HepG2 (cell line): ENCODE results near the gene APLP1. TPM values are rescaled to one million over a fixed set of nuclear protein-coding genes. Genes with fewer than 3 reads are reported as not detected.

Experiments used
- ATAC-seq: fragments of 200-7000 bp; cut with Tn5 transposase; 3 replicates; pipeline ENCODE4 v1.9.1; 2020; ENCODE audit warnings: mild to moderate bottlenecking, moderate library complexity
- BruUV-seq: library from RNA; stranded (reverse); fragments of 400-500 nt; replicated peaks from 2 replicates; lab custom pipeline; 2021; lab: Mats Ljungman, UMichigan
- CTCF ChIA-PET: fragments of 300-600 bp; formaldehyde crosslinking; extraction: SDS; loops from one replicate; lab custom pipeline; 2021; ENCODE audit warnings: low total read pairs, inconsistent platforms, low intra/inter-chr PET ratio; lab: Yijun Ruan, JAX
- POLR2A ChIA-PET: fragments of 350-600 bp; sonication (Branson Sonifier 250); formaldehyde crosslinking; loops from one replicate; lab custom pipeline; 2020; ENCODE audit warnings: antibody characterized with exemption, inconsistent platforms; lab: Yijun Ruan, JAX
- DNase-seq: peaks from one replicate; pipeline ENCODE4 v3.0.0-alpha.2; 2015; ENCODE audit warnings: low spot score
- FAIRE-seq: peaks from 3 replicates; lab custom pipeline; 2011; peaks lifted over from hg19 to GRCh38; lab: Jason Lieb, UNC
- H2AFZ ChIP-seq: one replicate; pipeline ENCODE4 v1.6.1; 2011; ENCODE audit warnings: low read length, inconsistent platforms
- H3K27ac ChIP-seq: fragments of 300-600 bp; 3 replicates; pipeline ENCODE4 v1.8.0; 2011; ENCODE audit warnings: mixed run types, mild to moderate bottlenecking, mixed read lengths, low read length, inconsistent platforms; ENCODE audit not compliant: insufficient read depth; ENCODE audit errors: extremely low read length
- H3K27me3 ChIP-seq, 2 experiments: fragments of 200-600 bp in 1 of 2; 2 replicates in 1 of 2; 3 replicates in 1 of 2; pipeline versions ENCODE4 v1.6.0 to v1.8.0; 2011; ENCODE audit warnings: low read length in 2 of 2, mild to moderate bottlenecking in 2 of 2, moderate library complexity in 2 of 2, inconsistent platforms in 1 of 2; ENCODE audit not compliant: insufficient read depth in 2 of 2, control insufficient read depth in 1 of 2
- H3K36me3 ChIP-seq, 2 experiments: fragments of 200-600 bp in 1 of 2; replicated peaks in 1 of 2; 2 replicates in 1 of 2; 3 replicates in 1 of 2; pipeline versions ENCODE4 v1.5.1 to v1.8.0; 2011; ENCODE audit warnings: low read length in 2 of 2, inconsistent platforms in 1 of 2; ENCODE audit not compliant: insufficient read depth in 2 of 2, control insufficient read depth in 1 of 2
- H3K4me1 ChIP-seq: 2 replicates; pipeline ENCODE4 v1.5.1; 2012; ENCODE audit warnings: low read length, inconsistent platforms; ENCODE audit not compliant: insufficient read depth
- H3K4me2 ChIP-seq: 2 replicates; pipeline ENCODE4 v1.6.0; 2011; ENCODE audit warnings: low read depth, low read length, inconsistent platforms
- H3K4me3 ChIP-seq, 3 experiments: fragments of 200-600 bp in 1 of 3; sonication (generic), shearing (Covaris generic) in 1 of 3; replicated peaks in 1 of 3; 2 replicates each; pipeline ENCODE4 v1.5.1; 2011 to 2016; ENCODE audit warnings: low read length in 3 of 3, inconsistent platforms in 2 of 3, low read depth in 2 of 3, mild to moderate bottlenecking in 2 of 3, control low read depth in 1 of 3, mixed read lengths in 1 of 3; ENCODE audit not compliant: insufficient read depth in 1 of 3
- H3K79me2 ChIP-seq: one replicate; pipeline ENCODE4 v1.6.1; 2011; ENCODE audit warnings: low read length, inconsistent platforms; ENCODE audit not compliant: insufficient read depth
- H3K9ac ChIP-seq: 2 replicates; pipeline ENCODE4 v1.6.0; 2011; ENCODE audit warnings: mild to moderate bottlenecking, low read depth, low read length, inconsistent platforms; ENCODE audit not compliant: insufficient read depth
- H3K9me3 ChIP-seq: 2 replicates; pipeline ENCODE4 v1.5.1; 2012; ENCODE audit warnings: mild to moderate bottlenecking, low read length
- H4K20me1 ChIP-seq: 2 replicates; pipeline ENCODE4 v1.6.0; 2011; ENCODE audit warnings: inconsistent platforms, mild to moderate bottlenecking, low read length, moderate library complexity; ENCODE audit not compliant: insufficient read depth
- GLI4 ChIP-seq: sonication (generic); formaldehyde crosslinking; IDR thresholded peaks from 2 replicates; pipeline ENCODE4 v1.5.1; 2020; ENCODE audit warnings: missing genetic modification reagents, mild to moderate bottlenecking, moderate library complexity, borderline replicate concordance
- KMT2A ChIP-seq: sonication (generic); formaldehyde crosslinking; IDR thresholded peaks from 2 replicates; pipeline ENCODE4 v1.4.0; 2020; ENCODE audit warnings: missing genetic modification reagents
- MEIS2 ChIP-seq: sonication (generic); formaldehyde crosslinking; IDR thresholded peaks from 2 replicates; pipeline ENCODE4 v1.9.0; 2021; ENCODE audit warnings: mild to moderate bottlenecking, missing genetic modification reagents
- MXD4 ChIP-seq: IDR thresholded peaks from 2 replicates; pipeline ENCODE4 v1.6.1; 2016; ENCODE audit warnings: mild to moderate bottlenecking, missing biosample characterization, missing genetic modification reagents
- PLRG1 ChIP-seq: fragments of 450-650 bp; conservative IDR thresholded peaks from 2 replicates; pipeline ENCODE4 v1.6.1; 2016
- SRF ChIP-seq: IDR thresholded peaks from 2 replicates; pipeline ENCODE4 v1.6.1; 2011; ENCODE audit warnings: mild to moderate bottlenecking, low read depth, low read length, moderate library complexity
- ZNF451 ChIP-seq: sonication (generic); formaldehyde crosslinking; IDR thresholded peaks from 2 replicates; pipeline ENCODE4 v1.5.0; 2020; ENCODE audit warnings: mild to moderate bottlenecking, missing genetic modification reagents
- ZNF720 ChIP-seq: sonication (generic); formaldehyde crosslinking; IDR thresholded peaks from 2 replicates; pipeline ENCODE4 v1.4.0; 2020; ENCODE audit warnings: missing genetic modification reagents
- ZNF790 ChIP-seq: sonication (generic); formaldehyde crosslinking; IDR thresholded peaks from 2 replicates; pipeline ENCODE4 v1.8.0; 2022; ENCODE audit warnings: missing genetic modification reagents, mild to moderate bottlenecking, borderline replicate concordance
- WGBS: methylation state at CpG from one replicate; pipeline ENCODE4 v1.1.6; 2017; ENCODE audit warnings: low lambda C conversion rate; 5-methylcytosine and 5-hydroxymethylcytosine counted together
- in situ Hi-C: cut with HindIII; loops from 2 replicates; pipeline ENCODE4 v1.10.0; 2017; ENCODE audit warnings: low pct_unique_long_range_greater_than_20kb; ENCODE audit not compliant: extremely low pct_ligation_motif_present
- intact Hi-C: fragments of 100-400 bp; cut with micrococcal nuclease; formaldehyde crosslinking; loops from one replicate; pipeline ENCODE4 v1.10.0; 2022; ENCODE audit not compliant: unreplicated experiment
- polyA plus RNA-seq, 8 experiments: library from polyadenylated mRNA; depleted of rRNA in 3 of 8; stranded (reverse) in 7 of 8; unstranded in 1 of 8; fragments of >200 nt; fragmentation: Illumina TruSeq in 4 of 8; extraction: Trizol in 4 of 8; gene quantifications; 2 replicates each; pipeline versions ENCODE4 v1.2.1 to v1.2.3, GENCODE V29; 2011 to 2016; ENCODE audit warnings: low read depth in 4 of 8, missing spikeins in 1 of 8, mixed read lengths in 1 of 8; ENCODE audit not compliant: insufficient read depth in 1 of 8
- total RNA-seq, 5 experiments: library from RNA; depleted of rRNA; stranded (reverse); fragments of >200 nt; fragmentation: Illumina TruSeq; extraction: Trizol; gene quantifications; 2 replicates each; pipeline ENCODE4 v1.2.3, GENCODE V29; 2016; ENCODE audit warnings: low read depth in 1 of 5
- TF ChIP-seq, protein P1 (sequence below): sonication (generic); formaldehyde crosslinking; IDR thresholded peaks from 2 replicates; pipeline ENCODE4 v1.4.0; 2020; ENCODE audit warnings: mild to moderate bottlenecking, missing genetic modification reagents
- TF ChIP-seq, protein P2 (sequence below): sonication (generic); formaldehyde crosslinking; IDR thresholded peaks from 2 replicates; pipeline ENCODE4 v1.4.0; 2020; ENCODE audit warnings: missing genetic modification reagents

Gene APLP1
- total and polyA plus RNA-seq, 2 of the 13 experiments (the other 11 are each of a cell fraction or from before 2014, with no cell fraction given): 2.0 to 2.9 TPM

DNA sequence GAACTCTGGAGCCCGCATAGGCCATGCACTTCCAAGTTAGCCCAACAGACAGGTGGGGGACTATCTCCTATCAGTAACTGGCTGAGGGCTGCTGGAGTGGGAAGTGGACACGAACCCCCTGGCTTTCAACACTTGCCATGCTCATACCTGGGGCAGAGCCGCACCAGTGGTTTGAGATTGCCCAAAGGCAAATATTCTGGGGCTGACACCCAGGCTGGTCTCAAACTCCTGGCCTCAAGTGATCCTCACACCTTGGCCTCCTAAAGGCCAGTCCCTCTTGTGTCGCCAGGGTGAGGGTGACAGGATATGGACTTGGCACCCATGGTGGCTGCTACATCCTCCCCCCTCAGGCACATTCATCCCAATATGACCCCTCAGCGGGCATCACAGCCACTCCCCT lies 18.8 kb downstream of the APLP1 start:
- DNase-seq (no peak), ATAC-seq (no peak), FAIRE-seq (no peak)
- H3K4me3 ChIP-seq: no peak overlapping the region
- peaks cover 4 to 14% of the 10 kb centered on the region in 2 experiments; a peak in 3 of 5 replicates for H3K36me3 ChIP-seq
- intact Hi-C loops: no loop called here
- H3K9me3 ChIP-seq: no peaks in the 10 kb centered on the region
- H3K27ac ChIP-seq: no peak overlapping the region
- ChIA-PET CTCF (no interaction called here), POLR2A (no interaction called here)
- no peaks in the 10 kb centered on the region for H4K20me1 ChIP-seq
- H3K9ac ChIP-seq: no peak overlapping the region
- H3K79me2 ChIP-seq: no peaks in the 10 kb centered on the region
- H3K27me3 ChIP-seq: no peaks in the 10 kb centered on the region
- no TSS peak for BruUV-seq
- in situ Hi-C loops: loop anchor here (10.0 kb wide), 1 partner anchor 48 kb away; the partner anchor contains the start of gene LRFN3
- no peak overlapping the region for H2AFZ ChIP-seq
- no peaks in the 10 kb centered on the region for H3K4me1 ChIP-seq
- TF ChIP-seq ZNF451 (CRISPR knock-in tag) (no peak), ZNF720 (CRISPR knock-in tag) (no peak), KMT2A (CRISPR knock-in tag) (no peak), MEIS2 (CRISPR knock-in tag) (no peak), GLI4 (CRISPR knock-in tag) (no peak), MXD4 (no peak)
- TF ChIP-seq, protein P1, sequence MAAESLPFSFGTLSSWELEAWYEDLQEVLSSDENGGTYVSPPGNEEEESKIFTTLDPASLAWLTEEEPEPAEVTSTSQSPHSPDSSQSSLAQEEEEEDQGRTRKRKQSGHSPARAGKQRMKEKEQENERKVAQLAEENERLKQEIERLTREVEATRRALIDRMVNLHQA (CRISPR knock-in tag): no peak
- WGBS: 83% methylated on average over 3 of the region's 5 CpGs
- H3K4me2 ChIP-seq: no peak overlapping the region

DNA sequence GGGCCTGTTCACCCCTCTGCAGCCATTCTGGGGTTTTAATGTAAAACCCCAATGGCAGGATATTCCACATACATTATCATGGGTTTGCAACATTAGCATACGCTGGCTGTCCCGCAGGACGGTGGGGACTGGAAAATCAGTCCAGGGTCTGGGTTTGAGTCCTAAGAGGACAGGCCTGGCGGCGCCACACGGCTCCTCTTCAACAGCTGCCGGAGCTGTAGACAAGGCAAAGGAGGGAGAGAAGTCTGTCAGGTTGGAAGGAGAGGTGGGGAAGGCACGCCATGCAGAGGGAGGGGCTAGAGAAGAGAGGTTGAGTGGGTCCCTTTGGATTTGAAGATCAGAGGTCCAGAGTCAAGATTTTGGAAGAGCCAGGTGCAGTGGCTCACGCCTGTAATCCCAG lies 20.0 kb downstream of the APLP1 start:
- intact Hi-C loops (no loop called here), in situ Hi-C loops (loop anchor here (10.0 kb wide), 1 partner anchor 46 kb away; the partner anchor contains the start of gene LRFN3)
- TF ChIP-seq, protein P2, sequence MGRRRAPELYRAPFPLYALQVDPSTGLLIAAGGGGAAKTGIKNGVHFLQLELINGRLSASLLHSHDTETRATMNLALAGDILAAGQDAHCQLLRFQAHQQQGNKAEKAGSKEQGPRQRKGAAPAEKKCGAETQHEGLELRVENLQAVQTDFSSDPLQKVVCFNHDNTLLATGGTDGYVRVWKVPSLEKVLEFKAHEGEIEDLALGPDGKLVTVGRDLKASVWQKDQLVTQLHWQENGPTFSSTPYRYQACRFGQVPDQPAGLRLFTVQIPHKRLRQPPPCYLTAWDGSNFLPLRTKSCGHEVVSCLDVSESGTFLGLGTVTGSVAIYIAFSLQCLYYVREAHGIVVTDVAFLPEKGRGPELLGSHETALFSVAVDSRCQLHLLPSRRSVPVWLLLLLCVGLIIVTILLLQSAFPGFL: no peak
- no peak for TF ChIP-seq SRF
- TF ChIP-seq ZNF790 (CRISPR knock-in tag): no peak
- no peak for TF ChIP-seq PLRG1
- Histone ChIP-seq H3K27ac (no peak overlapping the region), H4K20me1 (no peaks in the 10 kb centered on the region), H3K4me1 (no peaks in the 10 kb centered on the region), H3K4me2 (no peak overlapping the region), H2AFZ (no peak overlapping the region), H3K4me3 (no peak overlapping the region), H3K36me3 (peaks cover 4 to 14% of the 10 kb centered on the region in 2 experiments; a peak in 3 of 5 replicates), H3K27me3 (no peaks in the 10 kb centered on the region), H3K9ac (no peak overlapping the region), H3K79me2 (no peaks in the 10 kb centered on the region), H3K9me3 (no peaks in the 10 kb centered on the region)
- ChIA-PET CTCF (no interaction called here), POLR2A (no interaction called here)
- DNase-seq (no peak), ATAC-seq (no peak), FAIRE-seq (no peak)
- BruUV-seq: no TSS peak
- WGBS: 98% methylated on average over 9 of the region's 9 CpGs
